T follicular helper cell (primary cell): ENCODE measurements around the gene CD52.

ENCODE experiments used
- DNase-seq: peaks from one replicate; pipeline ENCODE4 v3.0.0-alpha.2; 2020; ENCODE audit warnings: low read depth

CD52 gene

DNA sequence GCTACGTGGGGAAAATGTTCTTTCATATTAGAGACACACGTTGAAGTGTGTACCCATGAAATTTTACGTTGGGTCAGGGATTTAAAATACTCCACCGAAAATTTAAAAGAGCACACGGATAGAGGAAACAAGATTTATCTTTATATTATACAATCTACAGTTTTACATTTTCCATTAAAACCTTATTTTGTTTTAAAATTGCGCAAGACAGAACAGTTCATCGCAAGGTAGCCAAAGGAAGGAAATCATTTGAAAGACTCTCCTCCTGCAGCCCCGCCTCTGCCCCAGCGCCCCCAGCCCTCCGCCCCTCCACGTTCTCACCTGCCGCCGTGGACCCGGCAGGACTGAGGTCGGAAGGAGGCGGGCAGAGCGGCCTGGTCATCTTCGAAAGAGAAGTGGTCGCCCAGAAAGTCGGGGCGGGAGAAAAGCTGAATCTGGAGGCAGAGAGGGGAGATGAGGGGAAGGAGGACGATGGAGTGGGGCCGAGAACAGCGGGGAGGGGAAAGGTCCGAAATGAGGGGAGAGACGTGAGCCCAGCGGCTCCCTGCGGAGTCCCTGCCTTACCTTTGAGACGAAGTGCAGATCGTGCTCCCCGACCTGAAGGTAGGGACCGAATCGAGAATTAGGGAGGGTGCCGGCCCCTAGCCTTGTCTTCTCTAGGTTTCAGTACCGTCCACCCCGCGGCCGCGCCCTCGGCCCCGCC is 18.2 kb downstream of the CD52 start:
- DNase-seq: no peak

DNA sequence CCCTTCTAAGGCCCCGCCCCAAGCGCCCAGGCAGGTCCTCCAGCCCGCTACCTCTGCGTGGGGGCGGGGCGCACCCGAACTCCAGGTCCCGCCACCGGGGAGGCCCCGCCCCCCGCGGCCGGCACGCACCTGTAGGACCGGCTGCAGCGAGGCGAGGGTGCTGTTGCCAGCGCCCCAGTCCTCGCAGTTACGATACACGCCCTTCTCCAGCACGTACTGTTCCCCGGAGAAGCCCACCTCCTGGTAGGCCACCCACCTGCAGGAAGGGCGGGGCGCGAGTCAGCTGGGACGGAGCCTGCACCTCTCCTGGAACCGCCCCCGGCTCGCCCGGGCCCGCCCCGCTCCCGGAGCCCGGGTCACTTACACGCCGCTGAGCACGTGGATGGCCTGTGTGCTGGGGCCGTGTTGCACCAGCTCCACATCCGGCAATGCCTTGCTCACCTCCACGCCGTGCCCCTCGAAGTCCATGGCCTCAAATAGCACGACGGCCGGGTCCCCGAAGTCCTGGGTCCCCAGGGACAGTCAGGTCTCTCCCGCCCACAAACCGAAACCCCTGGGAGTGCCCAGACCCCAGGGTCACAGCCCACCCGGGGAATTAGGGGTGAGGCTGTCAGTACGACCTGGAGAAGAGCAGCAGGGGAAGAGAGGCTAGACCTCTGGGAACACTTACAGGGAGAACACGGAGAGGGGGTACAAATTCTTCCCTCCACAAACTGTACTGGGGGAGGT is 18.9 kb downstream of the CD52 start:
- peak; percentile 83 for DNase-seq

DNA sequence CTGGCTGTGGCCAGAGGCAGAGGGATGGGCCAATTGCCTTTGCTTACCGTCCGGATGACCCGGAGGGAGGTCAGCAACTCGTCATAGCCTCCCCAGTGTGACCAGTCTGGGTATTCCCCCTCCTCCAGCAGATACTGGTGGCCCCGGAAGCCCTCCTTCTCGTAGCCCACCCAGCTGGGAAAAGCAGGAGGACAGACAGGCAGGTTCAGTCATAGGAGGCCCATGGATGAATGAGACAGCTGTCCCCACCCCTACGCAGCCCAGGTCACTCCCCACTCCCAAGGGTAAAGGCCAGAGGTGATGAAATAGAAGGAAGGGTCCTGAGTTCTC is 19.4 kb downstream of the CD52 start:
- no peak for DNase-seq

DNA sequence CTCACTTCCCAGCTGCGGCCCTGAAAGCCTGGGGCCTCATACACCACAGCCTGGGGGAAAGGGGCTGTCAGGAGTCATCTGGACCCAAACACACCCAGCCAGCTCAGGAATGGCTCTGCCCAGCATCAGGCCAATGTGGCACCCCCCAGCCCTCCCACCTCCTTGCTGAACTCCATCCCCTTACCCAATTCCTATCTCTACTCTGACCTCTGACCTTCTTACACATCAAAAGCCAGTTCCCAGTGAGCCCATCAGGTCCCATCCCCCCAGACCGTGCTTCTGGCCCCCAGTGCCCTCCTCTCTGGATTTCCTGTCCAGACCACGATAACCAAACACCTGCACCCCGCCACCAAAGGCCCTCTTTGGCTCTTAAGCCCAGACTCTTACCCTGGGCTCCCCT is 19.9 kb downstream of the CD52 start:
- DNase-seq: no peak

DNA sequence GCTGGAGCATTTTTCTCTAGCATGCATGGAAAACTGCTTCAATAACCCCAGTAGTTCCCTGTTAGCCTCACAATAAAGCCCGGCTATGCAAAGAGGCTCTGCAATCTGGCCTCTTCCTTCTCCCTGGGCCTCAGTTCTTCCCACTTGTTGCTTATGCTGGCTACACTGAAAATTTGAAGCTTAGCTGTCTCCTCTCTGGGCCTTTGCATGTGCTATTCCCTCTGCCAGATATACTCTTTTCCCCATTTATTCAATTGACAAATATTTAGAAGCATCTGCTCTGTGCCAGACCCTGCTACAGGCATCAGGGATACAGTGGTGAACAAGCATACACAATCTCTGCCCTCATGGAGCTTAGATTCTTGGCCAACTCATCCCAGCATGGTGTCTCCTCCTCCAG is 20.9 kb downstream of the CD52 start:
- DNase-seq: no peak

DNA sequence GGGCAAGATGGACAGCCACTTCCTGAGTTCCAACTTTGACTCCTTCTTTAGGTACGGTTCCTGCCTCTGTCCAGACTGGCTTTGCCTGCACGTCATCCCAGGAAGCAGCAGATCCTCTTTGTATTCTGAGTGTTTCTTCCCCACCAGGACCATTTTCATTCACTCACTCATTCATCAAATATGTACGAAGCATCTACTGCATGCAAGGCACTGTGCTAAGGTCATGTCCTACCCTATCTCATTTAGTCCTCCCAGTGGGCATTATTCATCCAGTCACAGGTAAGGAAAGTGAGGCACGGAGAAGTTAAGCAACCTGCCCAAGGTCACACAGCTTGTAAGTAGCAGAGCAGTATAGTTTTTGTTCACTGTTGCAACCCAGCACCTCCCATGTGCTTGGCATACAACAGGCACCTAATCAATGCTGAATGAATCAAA is 22.3 kb downstream of the CD52 start:
- DNase-seq: no peak

DNA sequence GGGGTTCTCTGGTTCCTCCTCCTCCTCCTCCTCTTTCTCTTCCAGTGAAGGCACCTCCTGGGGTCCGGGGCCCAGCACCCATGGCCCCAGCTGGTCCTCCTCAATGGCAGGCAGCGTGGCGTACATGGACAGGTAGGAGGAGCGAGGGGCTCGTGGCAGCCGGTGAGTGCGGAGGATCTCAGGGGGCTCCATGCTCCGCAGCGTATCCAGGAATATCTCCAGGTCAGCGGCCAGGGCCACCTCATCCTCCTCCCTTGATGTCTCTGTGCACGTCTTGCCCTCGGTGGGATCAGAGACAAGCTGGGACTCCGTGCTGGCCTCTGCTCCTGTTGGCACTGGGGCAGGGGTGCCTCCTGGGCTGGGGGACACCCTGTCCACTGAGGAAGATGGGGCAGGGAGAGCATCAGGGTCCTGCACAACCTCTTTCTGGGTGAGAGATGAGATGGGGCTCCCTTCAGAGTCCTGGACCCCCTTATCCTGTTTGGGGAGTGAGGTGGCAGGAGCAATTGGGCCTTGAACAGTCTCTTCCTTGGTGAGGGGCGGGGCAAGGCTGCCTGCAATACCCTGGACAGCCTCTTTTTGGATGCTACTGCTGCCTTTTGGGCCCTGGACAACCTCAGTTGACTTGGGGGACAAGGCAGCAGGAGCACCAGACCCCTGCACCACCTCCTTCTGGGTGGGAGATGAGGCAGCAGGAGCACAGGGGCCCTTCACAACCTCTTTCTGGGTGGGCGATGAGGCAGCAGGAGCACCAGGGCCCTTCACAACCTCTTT is 26.6 kb downstream of the CD52 start:
- DNase-seq: no peak

DNA sequence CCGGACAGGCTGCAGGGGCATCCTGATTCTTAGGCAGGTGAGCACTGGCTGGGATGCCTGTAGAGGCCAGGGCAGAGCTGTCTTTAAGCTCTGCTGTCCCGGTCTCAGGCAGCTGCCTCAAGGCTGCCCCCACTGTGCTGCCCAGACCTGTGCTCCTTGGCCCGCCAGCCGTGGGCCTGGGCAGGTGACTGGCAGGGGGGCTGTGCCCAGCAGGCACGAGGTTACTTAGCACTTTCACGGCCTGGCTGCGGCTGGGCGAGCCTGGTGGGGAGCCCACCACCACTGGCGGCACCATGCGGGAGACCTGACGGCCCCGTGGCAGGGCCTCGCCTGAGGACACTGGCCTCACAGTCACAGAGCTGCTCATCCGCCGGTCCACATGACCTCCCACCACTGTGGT is 28.0 kb downstream of the CD52 start:
- DNase-seq: no peak

DNA sequence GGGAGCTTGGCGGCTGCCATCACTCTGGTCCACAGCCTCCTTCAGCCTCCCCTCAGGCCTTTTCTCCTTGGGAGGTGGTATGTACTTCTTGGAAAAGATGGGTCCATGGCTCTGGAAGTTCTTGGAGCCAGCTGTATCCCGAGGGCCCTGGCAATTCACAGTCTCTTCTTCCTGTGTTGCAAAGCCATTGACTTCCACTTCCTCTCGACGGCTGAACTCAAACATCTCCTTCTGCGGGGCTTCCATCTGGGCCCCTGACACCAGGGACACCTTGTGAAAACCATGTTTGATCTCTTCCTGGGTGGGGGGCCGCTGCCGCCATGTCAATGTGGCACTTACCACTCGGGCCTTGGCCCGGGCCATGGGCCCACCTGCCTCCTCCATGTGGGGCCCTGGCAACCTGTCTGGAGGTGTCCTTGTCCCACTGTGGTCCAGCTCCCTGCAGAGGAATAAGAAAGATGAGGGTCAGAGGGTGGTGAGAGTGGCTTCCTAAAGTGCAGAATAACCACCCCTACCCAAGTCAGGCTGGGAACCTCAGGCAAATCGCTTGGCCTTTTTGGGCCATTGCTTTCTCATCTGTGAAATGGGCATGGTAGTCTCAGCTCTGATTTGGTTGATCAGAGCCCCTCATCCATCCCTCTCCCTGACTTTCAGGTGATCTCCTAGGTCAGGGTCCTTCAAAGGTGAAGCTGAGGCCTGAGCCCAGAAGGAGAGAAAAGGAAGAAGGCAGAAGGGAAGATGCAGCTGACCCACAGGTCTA is 28.7 kb downstream of the CD52 start:
- no peak for DNase-seq

DNA sequence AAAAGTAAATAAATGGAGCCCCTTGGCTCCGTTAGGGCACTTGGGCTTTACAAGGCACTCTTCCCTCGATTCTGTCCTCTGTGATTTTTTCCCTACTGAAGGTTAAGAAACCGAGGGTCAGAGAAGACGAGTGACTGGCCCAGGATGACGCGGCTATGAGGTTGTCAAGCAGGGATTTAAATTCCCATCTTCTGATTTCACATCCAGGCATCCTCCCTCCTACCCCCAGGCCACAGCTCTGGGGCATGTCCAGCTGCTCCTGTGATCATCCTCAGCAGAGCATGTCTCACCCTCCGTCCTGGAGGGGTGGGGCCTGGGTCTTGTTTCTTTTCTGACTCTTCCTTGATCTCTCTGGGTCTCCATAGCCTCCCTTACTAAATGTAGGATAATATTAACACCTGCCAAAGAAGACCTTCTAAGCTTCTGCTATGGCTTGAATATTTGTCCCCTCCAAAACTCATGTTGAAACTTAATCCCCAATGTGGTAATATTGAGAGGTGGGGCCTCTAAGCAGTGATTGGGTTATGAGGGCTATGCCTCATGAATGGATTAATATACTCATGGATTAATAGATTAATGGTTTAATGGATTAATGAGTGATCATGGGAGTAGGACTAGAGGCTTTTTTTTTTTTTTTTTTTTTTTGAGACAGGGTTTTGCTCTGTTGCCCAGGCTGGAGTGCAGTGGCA is 31.6 kb downstream of the CD52 start:
- no peak for DNase-seq

DNA sequence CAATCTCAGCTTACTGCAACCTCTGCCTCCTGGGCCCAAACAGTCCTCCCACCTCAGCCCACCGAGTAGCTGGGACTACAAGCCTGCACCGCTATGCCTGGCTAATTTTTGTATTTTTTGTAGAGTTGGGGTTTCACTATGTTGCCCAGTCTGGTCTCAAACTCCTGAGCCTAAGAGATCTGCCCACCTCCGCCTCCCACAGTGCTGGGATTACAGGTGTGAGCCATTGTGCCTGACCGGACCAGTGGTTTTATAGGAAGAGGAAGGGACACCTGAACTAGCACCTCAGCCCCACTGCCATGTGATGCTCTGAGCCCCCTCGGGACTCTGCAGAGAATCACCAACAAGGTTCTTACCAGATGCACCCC is 32.1 kb downstream of the CD52 start:
- DNase-seq: no peak

DNA sequence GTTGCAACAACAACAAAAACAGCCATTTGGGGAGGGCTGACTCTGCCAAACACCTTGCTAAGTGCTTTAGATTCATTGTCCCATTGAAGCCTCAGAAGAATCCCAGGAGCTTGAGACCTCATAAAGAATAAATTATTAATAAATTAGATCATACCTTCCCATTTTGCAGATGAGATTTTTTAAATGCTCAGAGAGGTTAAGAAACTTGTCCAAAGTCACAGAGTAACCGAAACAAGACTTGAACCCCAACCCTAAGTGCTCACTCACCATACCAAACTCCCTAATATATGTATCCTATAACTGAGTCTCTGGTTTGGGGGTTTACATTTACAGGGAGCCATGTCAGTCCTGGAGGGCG is 32.6 kb downstream of the CD52 start:
- DNase-seq: no peak

DNA sequence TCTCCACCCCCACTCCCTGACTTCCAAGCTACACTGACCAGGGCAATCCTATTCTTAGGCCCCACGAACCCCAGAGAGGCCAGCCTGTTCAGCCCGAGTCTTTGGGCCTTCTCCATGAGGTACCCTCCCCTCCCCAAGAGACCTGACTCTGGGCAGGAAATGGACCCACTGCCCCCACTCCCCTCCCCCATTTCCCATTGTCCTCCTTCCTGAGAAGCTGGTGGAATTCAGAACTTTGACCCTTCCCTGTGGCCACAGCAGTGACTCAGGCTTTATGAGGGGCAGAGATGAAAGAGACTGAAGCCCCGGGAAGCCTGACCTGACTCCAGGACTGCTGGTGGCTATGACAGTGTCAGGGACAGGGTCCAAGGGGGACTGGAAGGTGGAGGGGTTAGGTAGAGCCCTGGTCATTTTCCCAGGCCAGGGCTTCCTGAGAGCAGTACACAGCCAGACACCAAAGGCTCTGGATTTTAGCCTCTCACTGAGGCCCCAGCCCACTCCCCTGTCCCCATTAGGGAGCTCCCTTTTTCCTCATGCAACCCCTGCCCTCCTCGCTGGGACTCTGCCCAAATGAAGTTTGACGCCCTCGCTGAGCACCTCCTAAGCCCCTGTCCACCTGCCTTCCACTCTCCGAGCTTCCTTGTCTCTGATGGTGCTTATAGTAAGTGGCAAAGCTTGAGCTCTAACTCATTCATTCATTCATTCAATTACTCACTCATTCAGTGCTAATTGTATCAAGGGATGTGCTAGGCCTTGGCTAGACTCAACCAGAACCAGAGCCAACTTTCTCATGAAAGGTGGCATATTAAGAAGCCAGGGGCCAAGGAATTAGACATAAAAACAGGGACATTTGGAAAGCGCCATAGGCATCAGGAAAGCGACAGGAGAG is 33.2 kb downstream of the CD52 start:
- DNase-seq: no peak

DNA sequence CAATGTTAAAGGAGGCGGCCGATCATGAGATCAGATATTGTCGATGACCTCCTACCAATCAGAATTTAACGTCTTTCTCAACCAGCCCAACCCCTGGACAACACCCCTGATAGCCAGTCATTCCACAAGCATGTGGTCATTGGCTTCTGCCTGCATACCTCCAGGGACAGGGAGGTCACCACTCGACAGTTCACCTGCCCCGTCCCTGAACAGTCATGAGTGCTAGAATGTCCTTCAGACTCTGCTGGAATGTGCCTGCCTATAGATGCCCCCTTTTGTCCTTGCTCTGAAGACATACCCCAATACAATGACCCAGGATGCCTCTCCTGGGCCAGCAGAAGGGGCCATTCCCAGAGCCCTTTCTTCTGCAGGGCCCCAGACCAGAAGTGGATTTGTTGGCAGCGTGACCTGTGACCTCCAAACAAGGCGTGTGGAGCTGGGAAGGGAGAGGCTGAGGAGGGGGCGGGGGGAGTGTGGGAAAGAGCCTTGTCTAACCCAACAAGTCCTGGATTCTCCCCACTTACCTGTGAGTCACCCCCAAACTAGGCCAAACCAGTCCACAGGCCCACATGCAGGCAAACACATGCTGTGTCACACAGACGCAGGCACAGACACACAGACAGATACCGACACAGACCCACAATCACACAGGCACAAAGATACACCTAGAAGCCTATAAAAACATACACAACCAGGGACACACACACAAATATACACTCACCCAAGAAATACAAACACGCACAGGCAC is 34.0 kb downstream of the CD52 start:
- no peak for DNase-seq

DNA sequence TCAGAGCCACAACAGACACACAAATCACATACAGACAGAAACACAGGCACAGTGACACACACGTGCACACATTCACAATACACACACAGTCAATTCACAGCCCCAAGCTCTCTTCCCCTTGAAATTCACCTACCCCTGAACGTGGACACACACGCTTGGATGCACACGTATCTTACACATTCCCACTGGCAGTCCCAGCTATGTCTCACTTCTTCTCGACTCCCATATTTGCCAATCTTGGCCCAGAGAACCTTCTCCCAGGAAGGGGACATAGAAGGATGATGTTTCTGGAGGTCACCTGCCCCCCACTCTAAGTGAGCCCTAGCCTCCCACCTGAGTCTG is 34.6 kb downstream of the CD52 start:
- DNase-seq: no peak

DNA sequence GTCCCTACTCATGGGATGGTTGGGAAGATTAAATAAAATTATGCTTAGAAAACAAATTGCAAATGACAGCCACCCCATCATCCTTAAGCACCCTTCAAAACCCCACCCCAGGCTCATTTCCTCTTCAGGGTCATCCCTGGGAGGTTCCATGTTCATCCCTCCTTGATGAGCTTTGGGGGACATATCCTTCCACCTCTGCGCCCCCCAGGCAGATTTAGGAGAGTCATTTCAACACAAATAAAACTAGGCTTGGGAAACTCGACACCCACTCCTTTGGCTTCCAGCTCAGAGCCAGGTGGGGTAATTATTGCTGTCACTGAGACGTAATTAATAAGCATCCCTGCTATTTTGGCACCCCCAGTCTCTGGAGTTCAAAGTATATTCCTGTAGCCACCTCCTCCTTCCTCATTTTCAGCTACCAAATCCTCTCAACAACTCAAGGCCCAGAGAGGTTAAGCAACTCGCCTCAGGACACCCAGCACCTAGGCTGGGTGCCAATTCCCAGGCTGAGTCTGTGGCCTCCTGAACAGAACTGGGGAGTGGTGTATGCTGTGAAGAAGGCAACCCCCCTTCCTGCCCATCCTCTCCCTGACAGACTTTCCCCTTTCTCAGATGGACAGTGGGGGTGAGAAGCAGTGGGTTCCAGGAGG is 35.6 kb downstream of the CD52 start:
- no peak for DNase-seq

DNA sequence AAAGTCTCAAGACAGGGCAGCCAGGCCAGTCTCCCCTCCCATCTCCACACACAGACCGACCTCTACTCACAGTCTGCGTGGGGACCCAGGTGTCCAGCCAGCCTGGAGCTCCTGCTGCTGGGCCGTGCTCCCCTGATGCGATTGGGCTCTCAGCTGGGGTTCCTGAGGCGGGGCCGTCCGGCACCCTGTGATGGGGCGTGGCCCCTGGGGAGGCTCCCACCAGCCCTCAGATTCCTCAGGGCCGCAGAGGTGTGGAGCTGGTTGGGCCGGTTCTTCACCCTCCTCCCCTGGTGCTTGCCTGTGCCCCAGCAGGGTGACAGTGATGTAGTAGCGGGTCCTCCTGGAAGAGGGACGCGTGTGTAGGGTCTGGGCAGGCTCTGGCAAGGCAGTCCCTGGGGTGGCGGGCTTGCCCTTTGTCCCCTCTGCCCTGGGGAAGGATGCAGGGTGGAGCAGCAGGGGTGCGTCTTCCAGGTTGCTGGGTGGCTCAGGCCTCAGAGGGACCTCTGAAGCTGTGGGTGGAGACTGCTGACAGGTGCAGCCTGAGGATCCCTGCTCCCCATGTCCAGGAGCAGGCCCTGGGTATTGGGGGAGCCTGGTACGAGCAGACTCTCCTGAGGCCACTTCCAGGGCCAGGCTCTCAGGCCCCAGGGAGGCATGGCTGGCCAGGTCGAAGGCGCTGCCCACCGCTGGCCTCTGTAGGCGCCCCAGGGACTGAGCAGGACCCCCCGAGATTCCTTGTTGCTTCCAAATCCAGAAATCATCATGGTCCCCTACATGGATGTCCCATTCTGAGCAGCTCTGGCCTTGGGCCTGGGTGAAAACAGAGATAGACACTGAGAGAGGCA is 36.4 kb downstream of the CD52 start, which contains the start of gene CRYBG2:
CRYBG2 (minus strand) TSS at position 155 of the 845 bp plus-strand sequence. CDS start 7,473 bp downstream, outside the sequence.
- DNase-seq: no peak

DNA sequence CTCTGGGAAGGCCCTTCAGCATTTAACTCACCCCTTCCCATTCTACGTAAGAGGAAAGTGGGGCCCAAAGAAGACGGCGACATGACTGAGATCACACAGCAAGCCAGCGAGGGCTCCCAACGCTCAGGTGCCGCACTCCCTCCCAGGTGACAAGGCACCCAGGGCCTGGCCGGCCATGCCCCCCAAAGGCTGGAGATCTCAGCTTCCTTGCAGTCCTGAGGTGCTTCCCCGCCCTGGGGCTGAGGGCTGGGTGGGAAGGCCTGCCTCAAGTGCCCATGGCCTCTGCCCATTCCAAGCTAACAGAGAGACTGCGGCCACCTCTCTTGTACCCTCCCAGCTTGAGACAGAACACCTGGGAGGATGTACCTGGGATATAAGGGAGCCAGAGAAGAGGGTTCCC is 37.2 kb downstream of the CD52 start:
- DNase-seq: no peak

DNA sequence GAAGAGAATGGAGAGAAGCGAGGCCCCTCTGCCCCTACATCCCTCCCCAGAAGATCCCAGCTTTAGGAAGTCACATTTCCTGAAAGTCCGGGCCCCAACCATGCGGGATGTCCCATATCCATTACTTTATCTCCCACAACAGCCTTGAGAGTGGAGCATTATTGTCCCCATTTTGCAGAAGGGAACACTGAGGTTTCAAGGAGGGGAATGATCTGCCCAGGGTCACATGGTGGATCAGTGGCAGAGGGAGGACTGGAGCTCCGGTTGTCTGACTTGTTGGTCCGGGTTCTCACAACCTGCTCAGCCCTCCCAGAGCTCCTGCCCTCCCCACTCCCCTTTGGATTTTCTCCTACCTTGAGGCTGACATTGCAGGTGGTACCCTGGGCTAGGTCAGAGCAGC is 38.3 kb downstream of the CD52 start:
- no peak for DNase-seq
